MM.1S (cell line): ENCODE data around the gene GPR107.

Source experiments
- CTCF ChIP-seq: fragments of 300-600 bp; sonication (generic); IDR thresholded peaks from 2 replicates; pipeline ENCODE4 v1.5.1; 2016; ENCODE audit warnings: antibody characterized with exemption, low read length, mixed read lengths
- EZH2 ChIP-seq: fragments of 300-600 bp; sonication (generic); optimal IDR thresholded peaks from 2 replicates; pipeline ENCODE3; 2017; ENCODE audit warnings: low read depth, mild to moderate bottlenecking, antibody characterized with exemption, low read length, mixed read lengths
- EZH2phosphoT487 ChIP-seq: fragments of 300-600 bp; sonication (generic); IDR thresholded peaks from 2 replicates; pipeline ENCODE4 v1.6.1; 2018; ENCODE audit warnings: antibody characterized with exemption, low read length

GRCh38 chr9:130187523-130187846 lies 133.8 kb downstream of the GPR107 start:
- no peak for TF ChIP-seq CTCF
- no peak for TF ChIP-seq EZH2
- no peak for TF ChIP-seq EZH2phosphoT487
